HuH-7.5 (cell line): ENCODE measurements around the gene PLIN3.
"Not testable (repeated sequence)": the region's sequence is repeated elsewhere in the genome, so short reads cannot be mapped to it uniquely, and the experiment has no call there.

ENCODE experiments used
- DNase-seq: peaks from one replicate; pipeline ENCODE4 v3.0.0; 2011; ENCODE audit warnings: low spot score

PLIN3 gene

GRCh38 chr19:4811328-4812131, 55.9 kb downstream of the PLIN3 start:
- DNase-seq, result peak; percentile 82

GRCh38 chr19:4807188-4807587, 60.3 kb downstream of the PLIN3 start:
- DNase-seq, result no peak

GRCh38 chr19:4806384-4806783, 61.1 kb downstream of the PLIN3 start:
- no peak for DNase-seq

- DNase-seq, result not testable (repeated sequence)
These were observed 62.3 kb downstream of the PLIN3 start for GRCh38 chr19:4805140-4805539.

- DNase-seq, result peak; percentile 61
These were observed 63.5 kb downstream of the PLIN3 start for GRCh38 chr19:4803736-4804695.

GRCh38 chr19:4802711-4803110, 64.8 kb downstream of the PLIN3 start:
- DNase-seq, result no peak

GRCh38 chr19:4801085-4801619, 66.3 kb downstream of the PLIN3 start:
- DNase-seq, result no peak

- DNase-seq, result no peak
These were observed 66.8 kb downstream of the PLIN3 start for GRCh38 chr19:4800591-4801081.

GRCh38 chr19:4795400-4795799, 72.1 kb downstream of the PLIN3 start:
- no peak for DNase-seq

GRCh38 chr19:4794971-4795370, 72.5 kb downstream of the PLIN3 start:
- DNase-seq, result no peak

GRCh38 chr19:4793278-4793677, 74.2 kb downstream of the PLIN3 start:
- not testable (repeated sequence) for DNase-seq

- DNase-seq, result not testable (repeated sequence)
These were observed 74.6 kb downstream of the PLIN3 start for GRCh38 chr19:4792866-4793195.

- DNase-seq, result not testable (repeated sequence)
These were observed 75.2 kb downstream of the PLIN3 start for GRCh38 chr19:4792019-4792865.

- peak; percentile 97 for DNase-seq
These were observed 76.1 kb downstream of the PLIN3 start, which contains the start of gene FEM1A for GRCh38 chr19:4791183-4792018. Gene FEM1A (plus strand): TSS chr19:4791734. CDS start chr19:4791855, 121 bp downstream.
